Measurements from ENCODE around the gene MT1G.

The MT1G gene

GRCh38 chr16:56617212-56618085, 50.4 kb downstream of the MT1G start:
- TF ChIP-seq TAF1 (IDR thresholded peaks at IDR 0.05; ENCODE audit: low read depth) (no peak), ZBTB7A (IDR thresholded peaks at IDR 0.05; ENCODE audit: low read depth) (no peak), TCF12 (IDR thresholded peaks at IDR 0.05; ENCODE audit: low read depth) (no peak), TEAD4 (IDR thresholded peaks at IDR 0.05) (no peak), REST (IDR thresholded peaks at IDR 0.05; ENCODE audit: low read depth) (no peak), EP300 (IDR thresholded peaks at IDR 0.05; ENCODE audit: borderline replicate concordance) (no peak), YY1 (IDR thresholded peaks at IDR 0.05; ENCODE audit: low read depth) (no peak), CEBPB (IDR thresholded peaks at IDR 0.05) (no peak), EGR1 (IDR thresholded peaks at IDR 0.05) (no peak), FOXM1 (IDR thresholded peaks at IDR 0.05; ENCODE audit: borderline replicate concordance, low read depth) (no peak), MAX (IDR thresholded peaks at IDR 0.05) (no peak), CREB1 (IDR thresholded peaks at IDR 0.05; ENCODE audit: low read depth) (no peak), NFIC (IDR thresholded peaks at IDR 0.05) (no peak), RAD21 (IDR thresholded peaks at IDR 0.05; ENCODE audit: low read depth) (no peak), USF1 (IDR thresholded peaks at IDR 0.05) (no peak)

Data from Ishikawa (cell line).